ENCODE measurements around the gene HRK.
"Not testable (repeated sequence)": the region's sequence is repeated elsewhere in the genome, so short reads cannot be mapped to it uniquely, and the experiment has no call there.

The HRK gene

GRCh38 chr12:116818948-116819832 lies 62.1 kb downstream of the HRK start:
- in situ Hi-C loops (cut with HindIII; ENCODE audit: low pct_ligation_motif_present, low sequenced_read_pairs): no loop called here
- TF ChIP-seq, protein P1, sequence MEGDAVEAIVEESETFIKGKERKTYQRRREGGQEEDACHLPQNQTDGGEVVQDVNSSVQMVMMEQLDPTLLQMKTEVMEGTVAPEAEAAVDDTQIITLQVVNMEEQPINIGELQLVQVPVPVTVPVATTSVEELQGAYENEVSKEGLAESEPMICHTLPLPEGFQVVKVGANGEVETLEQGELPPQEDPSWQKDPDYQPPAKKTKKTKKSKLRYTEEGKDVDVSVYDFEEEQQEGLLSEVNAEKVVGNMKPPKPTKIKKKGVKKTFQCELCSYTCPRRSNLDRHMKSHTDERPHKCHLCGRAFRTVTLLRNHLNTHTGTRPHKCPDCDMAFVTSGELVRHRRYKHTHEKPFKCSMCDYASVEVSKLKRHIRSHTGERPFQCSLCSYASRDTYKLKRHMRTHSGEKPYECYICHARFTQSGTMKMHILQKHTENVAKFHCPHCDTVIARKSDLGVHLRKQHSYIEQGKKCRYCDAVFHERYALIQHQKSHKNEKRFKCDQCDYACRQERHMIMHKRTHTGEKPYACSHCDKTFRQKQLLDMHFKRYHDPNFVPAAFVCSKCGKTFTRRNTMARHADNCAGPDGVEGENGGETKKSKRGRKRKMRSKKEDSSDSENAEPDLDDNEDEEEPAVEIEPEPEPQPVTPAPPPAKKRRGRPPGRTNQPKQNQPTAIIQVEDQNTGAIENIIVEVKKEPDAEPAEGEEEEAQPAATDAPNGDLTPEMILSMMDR (IDR thresholded peaks at IDR 0.05; ENCODE audit: low read depth, low read length, missing control alignments): no peak

GRCh38 chr12:116818341-116818856 lies 62.8 kb downstream of the HRK start:
- Histone ChIP-seq H3K27me3 (replicated peaks) (no peaks in the 10 kb centered on the region), H3K4me3 (ENCODE audit: low read depth, low read length) (peak overlapping the region; percentile 73), H3K27ac (no peak overlapping the region), H3K36me3 (replicated peaks) (no peaks in the 10 kb centered on the region)
- no peak for DNase-seq
- in situ Hi-C loops (cut with HindIII; ENCODE audit: low pct_ligation_motif_present, low sequenced_read_pairs): no loop called here
- TF ChIP-seq, protein P1 (IDR thresholded peaks at IDR 0.05; ENCODE audit: low read depth, low read length, missing control alignments): no peak

More at GRCh38 chr12:116818948-116819832, 62.1 kb downstream of the HRK start:
- Histone ChIP-seq H3K36me3 (replicated peaks) (no peaks in the 10 kb centered on the region), H3K27me3 (replicated peaks) (no peaks in the 10 kb centered on the region), H3K27ac (peak overlapping the region; percentile 76), H3K4me3 (ENCODE audit: low read depth, low read length) (peak overlapping the region; percentile 73)
- peak; percentile 83 for DNase-seq

GRCh38 chr12:116814766-116815165 lies 66.5 kb downstream of the HRK start:
- H3K36me3 ChIP-seq (replicated peaks); DNase-seq; H3K27me3 ChIP-seq (replicated peaks); H3K27ac ChIP-seq; H3K4me3 ChIP-seq (ENCODE audit: low read depth, low read length); in situ Hi-C loops (cut with HindIII; ENCODE audit: low pct_ligation_motif_present, low sequenced_read_pairs): not testable (repeated sequence)

DNA sequence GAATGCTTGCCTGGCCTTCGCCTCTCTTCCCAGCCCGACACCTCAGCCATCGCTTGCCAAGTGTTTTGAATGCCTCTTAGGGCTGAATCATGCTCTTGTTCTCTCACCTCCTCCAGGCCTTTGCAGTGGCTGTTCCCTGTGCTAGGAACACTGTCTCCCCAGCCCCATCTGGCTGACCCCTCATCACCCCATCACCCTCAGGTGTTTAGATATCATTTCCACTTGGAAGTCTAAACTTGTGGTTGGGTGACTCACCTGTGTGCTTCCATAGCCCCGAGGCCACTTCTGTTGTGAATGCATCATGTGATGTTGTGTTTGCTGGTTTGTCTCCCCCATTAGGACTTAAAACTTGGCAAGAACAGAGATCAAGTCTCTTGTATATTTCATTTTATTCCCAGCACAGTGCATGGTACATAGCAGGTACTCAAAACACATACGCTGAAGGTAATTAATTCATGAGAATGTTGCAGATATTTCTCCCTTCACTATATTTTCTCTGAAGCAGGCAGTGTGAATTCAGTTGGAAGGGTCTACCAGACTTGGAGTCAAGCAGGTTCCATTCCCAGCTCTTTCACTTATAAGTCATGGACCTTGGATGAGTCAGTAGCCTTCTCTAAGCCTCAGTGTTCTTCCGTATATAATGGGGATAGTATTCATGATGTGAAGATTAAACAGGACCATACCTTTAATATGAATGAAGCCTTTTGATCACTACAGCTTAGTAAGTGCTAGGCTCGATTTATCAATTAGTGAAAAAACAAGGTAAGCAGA lies 67.8 kb downstream of the HRK start:
- H3K36me3 ChIP-seq (replicated peaks): no peaks in the 10 kb centered on the region
- H3K27me3 ChIP-seq (replicated peaks): no peaks in the 10 kb centered on the region
- H3K27ac ChIP-seq: no peak overlapping the region
- no peak overlapping the region for H3K4me3 ChIP-seq (ENCODE audit: low read depth, low read length)
- TF ChIP-seq, protein P1 (IDR thresholded peaks at IDR 0.05; ENCODE audit: low read depth, low read length, missing control alignments): no peak
- DNase-seq: no peak
- in situ Hi-C loops (cut with HindIII; ENCODE audit: low pct_ligation_motif_present, low sequenced_read_pairs): no loop called here

DNA sequence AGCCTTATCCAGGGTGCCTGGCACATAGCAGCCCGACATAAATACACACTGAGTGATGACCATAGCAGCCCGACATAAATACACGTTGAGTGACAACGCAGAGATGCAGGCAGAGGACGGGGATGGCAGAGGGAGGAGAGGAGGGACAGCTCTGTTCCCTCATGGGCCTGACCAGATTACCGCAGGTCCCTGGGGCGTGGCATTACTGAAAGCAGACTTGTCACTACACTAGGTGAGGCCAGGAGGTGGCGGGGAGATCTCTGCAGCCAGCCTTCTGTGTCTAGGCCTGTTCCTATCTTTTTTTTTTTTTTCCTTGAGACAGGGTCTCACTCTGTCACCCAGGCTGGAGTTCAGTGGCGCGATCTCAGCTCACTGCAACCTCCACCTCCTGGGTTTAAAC lies 69.0 kb downstream of the HRK start:
- Histone ChIP-seq H3K4me3 (ENCODE audit: low read depth, low read length) (no peak overlapping the region), H3K27ac (no peak overlapping the region), H3K27me3 (replicated peaks) (no peaks in the 10 kb centered on the region), H3K36me3 (replicated peaks) (no peaks in the 10 kb centered on the region)
- TF ChIP-seq, protein P1 (IDR thresholded peaks at IDR 0.05; ENCODE audit: low read depth, low read length, missing control alignments): no peak
- in situ Hi-C loops (cut with HindIII; ENCODE audit: low pct_ligation_motif_present, low sequenced_read_pairs): no loop called here
- no peak for DNase-seq

All from brain microvascular endothelial cell (primary cell).